Large intestine (tissue), 3 donors: Measurements from ENCODE around the gene LRRC23. TPM values are rescaled to one million over a fixed set of nuclear protein-coding genes. Genes with fewer than 3 reads are reported as not detected.
"Not testable (repeated sequence)": the region's sequence is repeated elsewhere in the genome, so short reads cannot be mapped to it uniquely, and the experiment has no call there.

Experiments
- DNase-seq, 2 donors: peaks; one replicate each; pipeline versions ENCODE4 v3.0.0 to v3.0.0-alpha.2; 2013
- H3K27ac ChIP-seq: one replicate; pipeline ENCODE4 v1.5.1; 2013; ENCODE audit warnings: low read length
- H3K27me3 ChIP-seq: 2 replicates; pipeline ENCODE4 v1.6.1; 2013; ENCODE audit warnings: low read length; ENCODE audit not compliant: control insufficient read depth, insufficient read depth
- H3K36me3 ChIP-seq: 2 replicates; pipeline ENCODE4 v1.6.1; 2013; ENCODE audit warnings: low read length; ENCODE audit not compliant: control insufficient read depth, insufficient read depth
- H3K4me1 ChIP-seq: one replicate; pipeline ENCODE4 v1.6.1; 2013; ENCODE audit warnings: low read length; ENCODE audit not compliant: control insufficient read depth, insufficient read depth
- H3K4me3 ChIP-seq: one replicate; pipeline ENCODE4 v1.5.1; 2013; ENCODE audit warnings: low read length
- H3K9me3 ChIP-seq: one replicate; pipeline ENCODE4 v1.6.1; 2013; ENCODE audit warnings: mild to moderate bottlenecking, low read depth, low read length, moderate library complexity; ENCODE audit not compliant: control insufficient read depth
- WGBS: methylation state at CpG from one replicate; pipeline ENCODE4 v1.1.5; 2013; ENCODE audit warnings: low lambda C conversion rate; ENCODE audit not compliant: insufficient coverage; 5-methylcytosine and 5-hydroxymethylcytosine counted together
- polyA plus RNA-seq: library from polyadenylated mRNA; unstranded; fragments of 120-200 nt; gene quantifications from one replicate; pipeline ENCODE4 v1.2.1, GENCODE V29; 2013

Gene LRRC23
- polyA plus RNA-seq, 1 donor, result 8.2 TPM

DNA sequence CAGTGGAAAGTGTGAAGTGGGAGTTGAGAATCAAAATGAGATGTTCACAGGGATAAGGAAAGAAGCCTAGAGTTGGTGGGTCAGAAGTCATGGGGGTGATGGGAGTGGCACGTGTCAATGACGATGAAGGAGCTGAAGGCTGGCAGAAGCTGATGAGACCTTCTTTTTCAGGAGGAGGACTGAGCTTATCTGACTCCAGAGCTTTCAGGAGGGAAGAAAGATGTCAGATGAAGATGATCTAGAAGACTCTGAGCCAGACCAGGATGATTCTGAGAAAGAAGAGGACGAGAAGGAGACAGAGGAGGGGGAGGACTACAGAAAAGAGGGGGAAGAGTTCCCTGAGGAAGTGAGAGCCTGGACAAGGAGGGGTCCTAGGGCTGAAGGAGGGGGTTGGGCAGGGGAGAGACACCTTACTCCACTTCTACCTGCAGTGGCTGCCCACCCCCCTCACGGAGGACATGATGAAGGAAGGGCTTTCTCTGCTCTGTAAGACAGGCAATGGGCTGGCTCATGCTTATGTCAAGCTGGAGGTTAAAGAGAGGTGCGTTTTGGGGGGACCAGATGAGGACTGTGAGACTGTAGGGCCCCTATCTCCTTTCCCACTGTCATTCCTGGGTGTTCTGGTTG, 905 bp downstream of the LRRC23 start:
- peaks cover 9% of the 10 kb centered on the region for H3K4me1 ChIP-seq
- WGBS, result 100% methylated on average over 1 of the region's 5 CpGs
- peaks cover 7% of the 10 kb centered on the region for H3K36me3 ChIP-seq
- no peaks in the 10 kb centered on the region for H3K9me3 ChIP-seq
- H3K27me3 ChIP-seq, result peaks cover 3% of the 10 kb centered on the region
- no peak overlapping the region for H3K27ac ChIP-seq
- no peak overlapping the region for H3K4me3 ChIP-seq
- no peak for DNase-seq

DNA sequence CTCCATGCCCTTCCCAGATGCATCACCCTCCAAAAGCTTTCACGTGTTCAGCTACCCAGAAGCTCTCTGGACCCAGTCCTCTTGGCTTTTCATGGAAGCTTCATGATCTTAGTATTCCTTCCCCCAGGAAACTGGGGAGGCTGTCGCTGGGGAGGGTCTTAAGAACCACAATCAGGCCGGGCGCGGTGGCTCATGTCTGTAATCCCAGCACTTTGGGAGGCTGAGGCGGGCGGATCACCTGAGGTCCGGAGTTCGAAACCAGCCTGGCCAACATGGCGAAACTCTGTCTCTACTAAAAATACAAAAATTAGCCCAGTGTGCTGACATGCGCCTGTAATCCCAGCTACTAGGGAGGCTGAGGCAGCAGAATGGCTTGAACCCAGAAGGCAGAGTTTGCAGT, 3.5 kb downstream of the LRRC23 start:
- H3K27me3 ChIP-seq, result peaks cover 20% of the 10 kb centered on the region
- not testable (repeated sequence) for H3K4me1 ChIP-seq, H3K9me3 ChIP-seq, H3K4me3 ChIP-seq, DNase-seq, H3K36me3 ChIP-seq, H3K27ac ChIP-seq
- 100% methylated on average over 1 of the region's 11 CpGs for WGBS

DNA sequence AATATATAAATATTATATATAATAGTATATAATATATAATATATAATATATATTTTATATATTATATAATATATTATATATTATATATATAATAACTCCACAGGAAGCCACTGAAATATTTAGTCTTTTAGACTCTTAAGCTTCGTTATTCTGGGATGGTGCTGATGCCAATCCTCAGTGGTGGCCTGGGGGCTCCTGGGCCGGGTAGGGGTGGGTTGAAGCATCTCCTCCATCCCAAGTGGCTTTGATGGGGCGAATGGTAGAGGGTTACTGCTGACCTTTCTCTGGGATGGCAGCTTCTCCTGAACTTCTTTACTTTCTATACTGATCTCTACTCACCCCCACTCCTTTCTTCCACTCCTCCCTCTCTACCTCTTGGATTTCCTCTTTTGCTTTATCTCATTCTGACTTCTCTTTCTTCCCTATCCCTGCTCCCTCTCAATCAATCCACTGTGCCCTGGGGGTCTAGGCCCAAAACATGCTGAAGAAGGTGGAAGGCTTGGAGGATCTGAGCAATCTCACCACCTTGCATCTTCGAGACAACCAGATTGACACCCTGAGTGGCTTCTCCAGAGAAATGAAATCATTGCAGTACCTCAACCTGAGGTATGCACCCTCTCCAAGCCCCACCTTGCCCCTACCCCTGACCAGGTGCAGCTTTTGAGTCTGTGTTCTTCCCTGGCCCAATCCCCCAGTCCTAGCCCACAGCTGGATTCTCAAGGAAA, 5.0 kb downstream of the LRRC23 start:
- H3K36me3 ChIP-seq, result peaks cover 7% of the 10 kb centered on the region
- H3K4me1 ChIP-seq, result peaks cover 10% of the 10 kb centered on the region
- H3K9me3 ChIP-seq, result peaks cover 4% of the 10 kb centered on the region
- no peak overlapping the region for H3K27ac ChIP-seq
- DNase-seq, result no peak
- WGBS, result no CpG with 5 or more reads among the region's 4 CpGs
- H3K4me3 ChIP-seq, result no peak overlapping the region
- H3K27me3 ChIP-seq, result peaks cover 31% of the 10 kb centered on the region

DNA sequence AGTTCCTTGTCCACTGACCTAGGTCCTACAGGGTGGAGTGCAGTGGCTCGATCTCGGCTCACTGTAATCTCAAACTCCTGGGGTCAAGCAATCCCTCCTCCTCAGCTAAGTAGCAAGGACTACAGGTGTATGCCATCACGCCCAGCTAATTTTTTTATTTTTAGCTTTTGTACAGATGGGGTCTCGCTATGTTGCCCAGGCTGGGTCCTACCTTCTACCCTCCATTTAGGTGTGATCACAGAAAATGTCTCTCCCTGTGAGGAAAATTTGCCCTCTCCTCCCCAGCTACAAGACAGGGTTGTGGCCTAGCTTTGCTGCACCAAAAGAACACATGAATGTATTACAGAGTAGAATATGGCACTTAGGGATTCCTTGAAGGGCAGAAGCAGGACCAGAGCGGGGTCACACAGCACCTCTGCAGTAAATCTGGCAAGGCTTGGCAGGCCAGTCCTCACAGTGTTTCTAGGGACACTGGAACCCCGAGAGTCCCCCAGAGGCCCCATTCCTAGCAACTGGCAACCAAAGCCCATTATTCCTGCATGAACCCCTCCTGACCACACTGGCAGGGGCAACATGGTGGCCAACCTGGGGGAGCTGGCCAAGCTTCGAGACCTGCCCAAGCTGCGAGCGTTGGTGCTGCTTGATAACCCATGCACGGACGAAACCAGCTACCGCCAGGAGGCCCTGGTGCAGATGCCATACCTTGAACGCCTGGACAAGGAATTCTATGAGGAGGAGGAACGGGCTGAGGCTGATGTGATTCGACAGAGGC, 7.7 kb downstream of the LRRC23 start:
- Histone ChIP-seq H3K9me3 (peaks cover 4% of the 10 kb centered on the region), H3K27me3 (peaks cover 46% of the 10 kb centered on the region), H3K36me3 (peaks cover 2% of the 10 kb centered on the region), H3K27ac (no peak overlapping the region), H3K4me1 (peaks cover 12% of the 10 kb centered on the region), H3K4me3 (no peak overlapping the region)
- WGBS, result 93% methylated on average over 3 of the region's 15 CpGs
- DNase-seq, result no peak

DNA sequence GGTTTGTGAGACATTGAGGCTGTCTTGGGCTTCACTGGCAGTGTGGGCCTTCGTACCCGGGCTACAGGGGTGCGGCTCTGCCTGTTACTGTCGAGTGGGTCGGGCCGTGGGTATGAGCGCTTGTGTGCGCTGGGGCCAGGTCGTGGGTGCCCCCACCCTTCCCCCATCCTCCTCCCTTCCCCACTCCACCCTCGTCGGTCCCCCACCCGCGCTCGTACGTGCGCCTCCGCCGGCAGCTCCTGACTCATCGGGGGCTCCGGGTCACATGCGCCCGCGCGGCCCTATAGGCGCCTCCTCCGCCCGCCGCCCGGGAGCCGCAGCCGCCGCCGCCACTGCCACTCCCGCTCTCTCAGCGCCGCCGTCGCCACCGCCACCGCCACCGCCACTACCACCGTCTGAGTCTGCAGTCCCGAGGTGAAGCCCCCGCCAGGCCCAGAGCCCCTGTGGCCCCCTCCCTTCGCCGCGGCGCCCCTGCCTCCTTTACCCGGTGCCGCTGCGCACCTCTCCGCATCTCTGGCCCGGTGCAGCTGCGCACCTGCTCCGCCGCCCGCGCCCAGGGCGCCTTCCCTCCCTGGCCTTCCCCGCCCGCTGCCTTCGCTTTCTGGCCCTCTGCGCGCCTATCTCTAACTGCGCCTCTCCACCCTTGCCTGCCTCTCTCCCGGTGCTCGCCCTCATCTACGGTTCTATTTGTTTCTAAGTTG, 9.8 kb downstream of the LRRC23 start, which contains the start of gene ENO2:
ENO2 (plus strand) TSS at position 335 of the 701 bp plus-strand sequence. CDS start 1,253 bp downstream, outside the sequence.
- Histone ChIP-seq H3K9me3 (peaks cover 4% of the 10 kb centered on the region), H3K27ac (no peak within 1 kb of the TSS), H3K36me3 (no peaks in the 10 kb centered on the region), H3K27me3 (peaks cover 46% of the 10 kb centered on the region), H3K4me1 (peaks cover 12% of the 10 kb centered on the region), H3K4me3 (peak within 1 kb of the TSS; percentile 42)
- peak; percentile 61 to 77 for DNase-seq
- WGBS, result no CpG with 5 or more reads among the region's 68 CpGs

DNA sequence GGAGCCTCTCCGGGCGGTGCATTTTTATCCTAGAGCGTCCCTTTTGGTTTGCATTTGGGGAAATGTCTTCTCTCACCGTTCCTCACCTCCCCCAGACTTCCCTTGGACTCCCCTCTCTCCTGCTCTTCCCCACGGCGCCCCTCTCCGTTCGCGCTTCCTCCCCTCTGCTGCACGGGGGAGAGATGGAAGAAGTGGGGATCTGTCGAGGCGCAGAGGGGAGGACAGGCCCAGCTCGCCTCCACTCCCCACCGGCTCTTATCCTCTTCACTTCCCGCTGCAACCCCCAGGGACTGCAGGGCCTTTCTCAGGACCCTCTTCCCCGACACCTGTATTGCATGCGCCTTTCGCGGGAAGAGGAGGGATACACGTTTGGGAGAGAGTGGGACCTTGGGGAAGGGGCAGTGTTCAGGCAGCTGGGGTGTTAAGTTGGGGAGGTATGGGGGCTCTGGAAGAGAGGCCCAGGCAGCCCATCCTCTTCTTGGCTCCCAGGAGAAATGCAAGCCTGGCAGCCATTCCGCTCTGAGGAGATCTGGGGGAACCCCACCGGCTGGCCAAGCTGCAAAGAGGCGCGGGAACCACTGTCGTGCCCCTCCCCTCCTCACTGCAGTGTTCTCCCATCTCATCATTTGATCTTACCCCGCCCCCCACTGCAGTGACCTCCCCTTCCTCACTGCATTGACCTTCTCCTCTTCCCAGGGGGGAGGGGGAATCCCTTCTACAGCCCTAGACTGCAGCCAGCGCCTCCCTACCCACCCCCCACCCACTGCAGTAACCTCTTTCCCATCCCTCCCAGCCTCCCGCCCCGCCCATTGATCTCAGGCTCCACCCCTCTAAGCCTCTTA, 10.5 kb downstream of the LRRC23 start:
- Histone ChIP-seq H3K4me3 (peak overlapping the region; percentile 42), H3K27ac (no peak overlapping the region), H3K4me1 (peaks cover 12% of the 10 kb centered on the region), H3K9me3 (peaks cover 4% of the 10 kb centered on the region), H3K36me3 (no peaks in the 10 kb centered on the region), H3K27me3 (peaks cover 42% of the 10 kb centered on the region)
- WGBS, result 8% methylated on average over 2 of the region's 29 CpGs
- no peak for DNase-seq

DNA sequence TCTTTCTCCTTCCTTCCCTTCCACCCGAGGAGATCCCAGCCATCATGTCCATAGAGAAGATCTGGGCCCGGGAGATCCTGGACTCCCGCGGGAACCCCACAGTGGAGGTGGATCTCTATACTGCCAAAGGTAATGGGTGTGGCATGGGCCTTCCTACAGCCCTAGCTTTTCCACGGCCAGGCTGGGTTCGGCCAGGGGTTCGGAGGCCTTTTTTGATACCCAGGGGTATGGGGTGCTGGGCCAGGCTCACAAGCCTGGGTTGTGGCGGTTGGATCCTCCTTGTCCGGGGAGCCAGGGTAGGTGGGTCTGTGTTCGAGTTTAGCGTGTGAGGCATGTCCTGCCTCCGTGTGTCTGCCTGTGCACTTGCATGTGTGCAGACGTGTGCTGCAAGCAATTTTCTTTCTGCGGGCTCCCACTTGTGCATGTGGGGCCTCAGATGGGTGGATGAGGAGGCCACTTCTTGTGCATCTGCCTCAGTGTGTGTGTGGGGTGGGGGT, 11.2 kb downstream of the LRRC23 start:
- Histone ChIP-seq H3K27ac (no peak overlapping the region), H3K4me3 (no peak overlapping the region), H3K4me1 (peaks cover 12% of the 10 kb centered on the region), H3K27me3 (peaks cover 42% of the 10 kb centered on the region), H3K36me3 (no peaks in the 10 kb centered on the region), H3K9me3 (peaks cover 4% of the 10 kb centered on the region)
- no peak for DNase-seq
- WGBS, result no CpG with 5 or more reads among the region's 14 CpGs

DNA sequence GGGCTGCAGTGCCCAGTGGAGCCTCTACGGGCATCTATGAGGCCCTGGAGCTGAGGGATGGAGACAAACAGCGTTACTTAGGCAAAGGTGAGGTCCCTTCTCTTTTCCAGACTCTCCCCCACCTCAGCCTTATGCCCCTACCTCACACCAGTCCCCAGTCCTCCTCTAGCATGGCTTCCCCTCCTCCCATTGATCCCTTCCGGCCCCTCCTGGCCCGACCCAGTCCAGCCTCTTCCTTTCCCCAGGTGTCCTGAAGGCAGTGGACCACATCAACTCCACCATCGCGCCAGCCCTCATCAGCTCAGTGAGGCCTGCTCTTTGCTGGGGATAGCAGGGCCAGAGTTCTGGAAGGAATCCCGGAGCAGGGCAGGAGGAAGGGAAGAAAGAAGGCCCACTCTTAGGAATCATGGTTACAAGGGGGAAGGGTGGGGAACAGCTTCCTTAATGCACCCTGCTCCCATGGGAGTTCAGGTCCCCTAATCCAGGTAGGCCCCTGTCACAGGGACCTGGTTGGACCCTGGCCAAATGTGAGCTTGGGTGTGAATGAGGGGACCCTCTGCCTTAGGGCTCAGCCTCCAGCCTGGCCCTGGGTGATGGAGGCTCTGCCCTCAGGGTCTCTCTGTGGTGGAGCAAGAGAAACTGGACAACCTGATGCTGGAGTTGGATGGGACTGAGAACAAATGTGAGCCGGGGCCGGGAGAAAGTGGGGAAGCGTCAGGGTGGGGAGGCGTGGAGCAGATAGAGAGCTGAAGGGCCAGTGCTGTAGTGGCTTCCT, 12.0 kb downstream of the LRRC23 start:
- peaks cover 39% of the 10 kb centered on the region for H3K27me3 ChIP-seq
- H3K9me3 ChIP-seq, result peaks cover 4% of the 10 kb centered on the region
- H3K36me3 ChIP-seq, result no peaks in the 10 kb centered on the region
- DNase-seq, result no peak
- WGBS, result 90% methylated on average over 2 of the region's 11 CpGs
- H3K4me3 ChIP-seq, result no peak overlapping the region
- no peak overlapping the region for H3K27ac ChIP-seq
- peaks cover 12% of the 10 kb centered on the region for H3K4me1 ChIP-seq
